GM19467 (cell line): ENCODE measurements around the gene MRPL18.

ENCODE experiments used
- ATAC-seq: cut with Tn5 transposase; IDR thresholded peaks from one replicate; pipeline ENCODE4 v1.9.1; 2021; ENCODE audit warnings: mild to moderate bottlenecking, moderate library complexity; ENCODE audit not compliant: unreplicated experiment

MRPL18 gene

GRCh38 chr6:159837511-159837910 lies 47.2 kb downstream of the MRPL18 start:
- ATAC-seq = no peak

- ATAC-seq = no peak
Observed at GRCh38 chr6:159838020-159838744, 47.9 kb downstream of the MRPL18 start.

GRCh38 chr6:159842035-159842434 lies 51.8 kb downstream of the MRPL18 start:
- ATAC-seq = no peak

- ATAC-seq = no peak
Observed at GRCh38 chr6:159844737-159845645, 54.7 kb downstream of the MRPL18 start.
